Keratinocyte (primary cell): ENCODE data around the gene USP20. TPM values are rescaled to one million over a fixed set of nuclear protein-coding genes. Genes with fewer than 3 reads are reported as not detected.
"Not testable (repeated sequence)": the region's sequence is repeated elsewhere in the genome, so short reads cannot be mapped to it uniquely, and the experiment has no call there.

Experiments used
- DNase-seq: peaks from one replicate; pipeline ENCODE4 v3.0.0-alpha.2; 2011; ENCODE audit warnings: low read depth, missing footprints, low spot score
- FAIRE-seq: peaks from 2 replicates; lab custom pipeline; 2011; peaks lifted over from hg19 to GRCh38; lab: Jason Lieb, UNC
- H2AFZ ChIP-seq: 2 replicates; pipeline ENCODE4 v1.6.0; 2012; ENCODE audit warnings: low read length, control low read depth, inconsistent platforms; ENCODE audit not compliant: control insufficient read depth
- H3K27ac ChIP-seq: 2 replicates; pipeline ENCODE4 v1.5.1; 2011; ENCODE audit warnings: low read length; ENCODE audit not compliant: control insufficient read depth, insufficient read depth
- H3K27me3 ChIP-seq: 3 replicates; pipeline ENCODE4 v1.6.0; 2011; ENCODE audit warnings: low read length; ENCODE audit not compliant: control insufficient read depth, insufficient read depth; ENCODE audit errors: extremely low read depth
- H3K36me3 ChIP-seq, 2 experiments: 2 replicates in 1 of 2; 3 replicates in 1 of 2; pipeline ENCODE4 v1.5.1; 2011; ENCODE audit warnings: low read length in 2 of 2, mild to moderate bottlenecking in 1 of 2; ENCODE audit not compliant: control insufficient read depth in 2 of 2, insufficient read depth in 2 of 2; ENCODE audit errors: extremely low read depth in 1 of 2
- H3K4me1 ChIP-seq: 3 replicates; pipeline ENCODE4 v1.5.1; 2011; ENCODE audit warnings: low read length; ENCODE audit not compliant: control insufficient read depth, insufficient read depth; ENCODE audit errors: extremely low read depth
- H3K4me2 ChIP-seq: 3 replicates; pipeline ENCODE4 v1.6.0; 2011; ENCODE audit warnings: low read depth, low read length; ENCODE audit not compliant: control insufficient read depth, insufficient read depth; ENCODE audit errors: extremely low read depth
- H3K4me3 ChIP-seq, 3 experiments: fragments of 200-600 bp in 1 of 3; sonication (generic) in 1 of 3; 2 replicates in 2 of 3; 3 replicates in 1 of 3; pipeline ENCODE4 v1.5.1; 2011 to 2016; ENCODE audit warnings: low read length in 3 of 3, mild to moderate bottlenecking in 3 of 3, control low read depth in 2 of 3, inconsistent platforms in 1 of 3, low read depth in 1 of 3, mixed read lengths in 1 of 3, mixed run types in 1 of 3, moderate library complexity in 1 of 3; ENCODE audit not compliant: control insufficient read depth in 2 of 3, insufficient read depth in 2 of 3; ENCODE audit errors: extremely low read depth in 1 of 3
- H3K79me2 ChIP-seq: 2 replicates; pipeline ENCODE4 v1.6.0; 2012; ENCODE audit warnings: low read length; ENCODE audit not compliant: control insufficient read depth, insufficient read depth
- H3K9ac ChIP-seq: 3 replicates; pipeline ENCODE4 v1.6.0; 2011; ENCODE audit warnings: low read length; ENCODE audit not compliant: control insufficient read depth, insufficient read depth; ENCODE audit errors: extremely low read depth
- H3K9me1 ChIP-seq: 3 replicates; pipeline ENCODE4 v1.6.0; 2011; ENCODE audit warnings: low read length; ENCODE audit not compliant: control insufficient read depth, insufficient read depth; ENCODE audit errors: extremely low read depth
- H3K9me3 ChIP-seq: 2 replicates; pipeline ENCODE4 v1.5.1; 2012; ENCODE audit warnings: low read depth, low read length; ENCODE audit not compliant: control insufficient read depth
- H4K20me1 ChIP-seq: 3 replicates; pipeline ENCODE4 v1.6.0; 2011; ENCODE audit warnings: low read length; ENCODE audit not compliant: control insufficient read depth, insufficient read depth; ENCODE audit errors: extremely low read depth
- CTCF ChIP-seq, 3 experiments: IDR thresholded peaks in 1 of 3; conservative IDR thresholded peaks in 1 of 3; optimal IDR thresholded peaks in 1 of 3; 2 replicates in 2 of 3; 3 replicates in 1 of 3; pipeline versions ENCODE3 to v1.5.1; 2011; ENCODE audit warnings: low read length in 3 of 3, mild to moderate bottlenecking in 3 of 3, moderate library complexity in 2 of 3, control low read depth in 1 of 3, inconsistent platforms in 1 of 3; ENCODE audit not compliant: insufficient read depth in 2 of 3; ENCODE audit errors: extremely low read depth in 1 of 3
- EZH2 ChIP-seq: IDR thresholded peaks from one replicate; pipeline ENCODE4 v1.6.1; 2012; ENCODE audit warnings: inconsistent platforms, mild to moderate bottlenecking, low read length, moderate library complexity
- dilution Hi-C: fragments of 300-500 bp; cut with MboI; formaldehyde crosslinking; loops from one replicate; pipeline ENCODE4 v1.7.0; 2020; ENCODE audit warnings: low sequenced_read_pairs; ENCODE audit not compliant: extremely low pct_ligation_motif_present
- polyA plus RNA-seq, 5 experiments: library from polyadenylated mRNA; depleted of rRNA in 3 of 5; stranded (reverse) in 3 of 5; stranded (forward) in 1 of 5; unstranded in 1 of 5; fragments of >200 nt; gene quantifications; 1 replicate in 1 of 5; 2 replicates in 3 of 5; 3 replicates in 1 of 5; pipeline versions ENCODE4 v1.2.1 to v1.2.3, GENCODE V29; 2011 to 2012; ENCODE audit warnings: missing spikeins in 2 of 5, low read depth in 1 of 5, low replicate concordance in 1 of 5

Gene USP20
- polyA plus RNA-seq, 1 donor (not counting 4 experiments of a cell fraction or from before 2014, with no cell fraction given): 6.4 TPM

GRCh38 chr9:129786481-129786880 lies 48.8 kb upstream of the USP20 start:
- Histone ChIP-seq H2AFZ (no peak overlapping the region), H3K4me2 (no peak overlapping the region), H3K4me1 (no peaks in the 10 kb centered on the region), H3K9ac (no peak overlapping the region), H3K9me3 (no peaks in the 10 kb centered on the region), H4K20me1 (no peaks in the 10 kb centered on the region), H3K9me1 (no peaks in the 10 kb centered on the region), H3K27me3 (no peaks in the 10 kb centered on the region), H3K4me3 (no peak overlapping the region), H3K79me2 (no peaks in the 10 kb centered on the region), H3K27ac (no peak overlapping the region), H3K36me3 (no peaks in the 10 kb centered on the region)
- DNase-seq: no peak
- dilution Hi-C loops: no loop called here
- no peak for FAIRE-seq
- TF ChIP-seq CTCF (optimal IDR thresholded peaks at IDR 0.05 in 1 of 3, IDR thresholded peaks at IDR 0.05 in 1 of 3, conservative IDR thresholded peaks at IDR 0.05 in 1 of 3; ENCODE audit: extremely low read depth in 1 of 3, insufficient read depth in 2 of 3, low read length in 3 of 3) (no peak), EZH2 (no peak)

- no peaks in the 10 kb centered on the region for H3K36me3 ChIP-seq
- H3K9me3 ChIP-seq: no peaks in the 10 kb centered on the region
- no peaks in the 10 kb centered on the region for H4K20me1 ChIP-seq
- H3K27me3 ChIP-seq: peaks cover 7% of the 10 kb centered on the region
- FAIRE-seq (no peak), DNase-seq (no peak)
- dilution Hi-C loops: no loop called here
- H3K4me2 ChIP-seq: no peak overlapping the region
- no peak overlapping the region for H3K4me3 ChIP-seq
- no peak for TF ChIP-seq EZH2
- TF ChIP-seq CTCF (optimal IDR thresholded peaks at IDR 0.05 in 1 of 3, IDR thresholded peaks at IDR 0.05 in 1 of 3, conservative IDR thresholded peaks at IDR 0.05 in 1 of 3; ENCODE audit: extremely low read depth in 1 of 3, insufficient read depth in 2 of 3, low read length in 3 of 3): no peak
- H3K79me2 ChIP-seq: no peaks in the 10 kb centered on the region
- H3K9me1 ChIP-seq: no peaks in the 10 kb centered on the region
- H3K4me1 ChIP-seq: no peaks in the 10 kb centered on the region
- no peak overlapping the region for H3K9ac ChIP-seq
- no peak overlapping the region for H3K27ac ChIP-seq
- no peak overlapping the region for H2AFZ ChIP-seq
These were observed 40.7 kb upstream of the USP20 start for GRCh38 chr9:129794549-129794948.

- H3K36me3 ChIP-seq, H2AFZ ChIP-seq, dilution Hi-C loops, H3K4me2 ChIP-seq, H3K4me1 ChIP-seq, H3K9me3 ChIP-seq, H3K79me2 ChIP-seq, H3K9ac ChIP-seq, H3K27ac ChIP-seq, H3K9me1 ChIP-seq, H3K27me3 ChIP-seq, DNase-seq, H4K20me1 ChIP-seq, FAIRE-seq, H3K4me3 ChIP-seq: not testable (repeated sequence)
These were observed 39.2 kb upstream of the USP20 start for GRCh38 chr9:129796029-129796428.
